ENCODE data around the gene CLDN9.

DNA sequence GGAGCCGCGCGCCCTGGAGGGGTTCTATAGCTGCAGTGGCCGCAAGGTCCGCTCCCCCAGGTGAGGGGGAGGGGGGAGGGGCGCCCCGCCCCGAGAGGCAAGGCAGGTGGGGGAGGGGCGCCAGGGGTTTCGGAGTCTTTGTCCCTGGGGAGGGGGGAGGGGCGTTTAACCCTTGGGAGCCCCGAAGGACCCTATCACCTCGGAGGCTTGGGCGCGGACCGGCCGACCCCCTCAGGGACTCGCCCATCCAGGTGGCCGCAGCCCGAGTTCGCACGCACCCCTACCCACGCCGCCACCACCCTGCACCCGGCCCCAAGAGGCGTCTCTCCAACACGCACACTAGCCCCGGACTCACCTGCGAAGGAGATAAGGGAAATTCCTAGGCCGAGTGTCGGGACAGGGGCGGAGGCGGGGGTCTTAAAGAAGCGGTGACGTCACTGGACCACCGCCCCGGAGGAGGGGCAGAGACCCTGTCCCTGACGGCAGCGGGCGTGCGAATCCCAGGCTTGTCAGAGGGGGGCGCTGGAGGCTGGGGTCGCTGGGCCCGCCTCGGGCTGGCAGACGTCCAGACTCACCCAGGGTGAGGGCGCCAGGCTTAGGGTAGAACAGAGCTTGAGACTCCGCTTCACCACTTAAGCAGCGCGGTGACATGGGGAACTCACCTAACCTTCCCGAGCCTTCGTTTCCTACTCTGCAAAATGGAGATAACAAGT, 5.2 kb downstream of the CLDN9 start, which contains the start of gene CLDN6:
- TF ChIP-seq, protein P1, sequence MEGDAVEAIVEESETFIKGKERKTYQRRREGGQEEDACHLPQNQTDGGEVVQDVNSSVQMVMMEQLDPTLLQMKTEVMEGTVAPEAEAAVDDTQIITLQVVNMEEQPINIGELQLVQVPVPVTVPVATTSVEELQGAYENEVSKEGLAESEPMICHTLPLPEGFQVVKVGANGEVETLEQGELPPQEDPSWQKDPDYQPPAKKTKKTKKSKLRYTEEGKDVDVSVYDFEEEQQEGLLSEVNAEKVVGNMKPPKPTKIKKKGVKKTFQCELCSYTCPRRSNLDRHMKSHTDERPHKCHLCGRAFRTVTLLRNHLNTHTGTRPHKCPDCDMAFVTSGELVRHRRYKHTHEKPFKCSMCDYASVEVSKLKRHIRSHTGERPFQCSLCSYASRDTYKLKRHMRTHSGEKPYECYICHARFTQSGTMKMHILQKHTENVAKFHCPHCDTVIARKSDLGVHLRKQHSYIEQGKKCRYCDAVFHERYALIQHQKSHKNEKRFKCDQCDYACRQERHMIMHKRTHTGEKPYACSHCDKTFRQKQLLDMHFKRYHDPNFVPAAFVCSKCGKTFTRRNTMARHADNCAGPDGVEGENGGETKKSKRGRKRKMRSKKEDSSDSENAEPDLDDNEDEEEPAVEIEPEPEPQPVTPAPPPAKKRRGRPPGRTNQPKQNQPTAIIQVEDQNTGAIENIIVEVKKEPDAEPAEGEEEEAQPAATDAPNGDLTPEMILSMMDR (IDR thresholded peaks at IDR 0.05) = peak in 4 of 12 donors; percentile 10 to 30 (median 16)
- no peak for TF ChIP-seq POLR2A (IDR thresholded peaks at IDR 0.05)

All from heart left ventricle (tissue), 13 donors.